Thymus (tissue), 11 donors: ENCODE data around the gene PAGE2B. TPM values are rescaled to one million over a fixed set of nuclear protein-coding genes. Genes with fewer than 3 reads are reported as not detected.
"Not testable (repeated sequence)": the region's sequence is repeated elsewhere in the genome, so short reads cannot be mapped to it uniquely, and the experiment has no call there.

Experiments
- DNase-seq, 9 donors: peaks; one replicate each; pipeline ENCODE4 v3.0.0-alpha.2; 2013; ENCODE audit warnings: low spot score in 9 of 9, low read depth in 6 of 9, missing footprints in 1 of 9
- H3K27ac ChIP-seq, 2 donors: one replicate each; pipeline ENCODE4 v1.5.1; 2013; ENCODE audit warnings: control low read depth in 1 of 2, low read depth in 1 of 2, low read length in 1 of 2, mild to moderate bottlenecking in 1 of 2, moderate library complexity in 1 of 2
- H3K27me3 ChIP-seq, 2 donors: one replicate each; pipeline ENCODE4 v1.5.1; 2013; ENCODE audit warnings: low read length in 1 of 2; ENCODE audit not compliant: control insufficient read depth in 2 of 2, insufficient read depth in 1 of 2
- H3K36me3 ChIP-seq, 2 donors: one replicate each; pipeline ENCODE4 v1.5.1; 2013; ENCODE audit warnings: low read length in 1 of 2, mild to moderate bottlenecking in 1 of 2, moderate library complexity in 1 of 2; ENCODE audit not compliant: control insufficient read depth in 2 of 2, insufficient read depth in 2 of 2
- H3K4me1 ChIP-seq, 2 donors: one replicate each; pipeline ENCODE4 v1.5.1; 2013; ENCODE audit warnings: low read length in 2 of 2; ENCODE audit not compliant: control insufficient read depth in 2 of 2, insufficient read depth in 2 of 2
- H3K4me3 ChIP-seq, 2 donors: one replicate each; pipeline ENCODE4 v1.5.1; 2013; ENCODE audit warnings: low read length in 2 of 2, control low read depth in 1 of 2, mild to moderate bottlenecking in 1 of 2
- H3K9me3 ChIP-seq, 2 donors: one replicate each; pipeline ENCODE4 v1.5.1; 2013; ENCODE audit warnings: low read length in 1 of 2, mild to moderate bottlenecking in 1 of 2; ENCODE audit not compliant: control insufficient read depth in 2 of 2, insufficient read depth in 1 of 2
- WGBS: extraction: QIAGEN DNeasy Blood & Tissue Kit; methylation state at CpG from one replicate; pipeline ENCODE4 v1.1.7; 2013; 5-methylcytosine and 5-hydroxymethylcytosine counted together
- polyA plus RNA-seq: library from polyadenylated mRNA; stranded (reverse); fragments of 200-250 nt; gene quantifications from one replicate; pipeline ENCODE4 v1.2.3, GENCODE V29; 2013
- total RNA-seq: library from RNA; stranded (reverse); fragments of 120-200 nt; gene quantifications from one replicate; pipeline ENCODE4 v1.2.4, GENCODE V29; 2013
- donor health status: healthy.

PAGE2B gene
- total and polyA plus RNA-seq, 2 donors: 0.14 to 1.2 TPM

DNA sequence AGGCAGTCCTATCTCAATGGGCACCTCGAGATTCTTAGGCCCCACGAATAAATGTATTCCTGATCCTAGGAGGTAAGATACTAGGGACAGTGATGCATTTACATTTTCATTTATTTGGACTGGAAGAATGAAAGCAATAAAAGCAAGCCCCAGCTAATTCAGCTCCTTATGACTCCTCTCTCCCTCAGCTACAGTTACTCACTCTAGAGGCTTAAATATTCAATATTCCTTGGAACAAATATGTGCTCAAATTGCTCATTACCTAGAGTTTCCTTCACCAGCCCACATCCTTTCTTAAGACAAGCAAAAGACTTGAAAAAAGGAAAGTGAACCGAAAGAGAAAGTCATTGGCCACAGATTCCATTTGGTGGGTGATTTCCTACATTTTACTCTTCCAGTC is 27.9 kb downstream of the PAGE2B start:
- WGBS: 87% methylated on average over 3 of the region's 3 CpGs

DNA sequence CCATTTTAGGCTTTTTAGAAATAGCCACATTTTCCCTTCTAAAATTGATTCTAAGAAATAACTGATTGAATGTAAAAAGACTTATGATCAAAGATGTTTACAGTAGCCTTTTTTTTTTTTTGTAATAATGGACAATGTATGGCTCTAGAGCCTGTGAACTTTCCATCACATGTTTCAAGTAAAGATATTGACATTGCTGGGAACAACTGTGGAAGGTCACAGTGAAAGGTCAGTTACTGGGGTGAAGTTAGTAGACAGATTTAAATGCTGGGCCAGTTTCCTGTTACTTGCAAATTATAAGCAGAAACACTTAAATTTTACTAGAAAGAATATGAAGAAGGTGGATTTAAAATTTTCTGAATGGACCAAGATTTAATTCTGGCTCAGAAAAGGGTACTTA is 32.4 kb downstream of the PAGE2B start:
- H3K27me3 ChIP-seq: no peaks in the 10 kb centered on the region
- no peak overlapping the region for H3K4me3 ChIP-seq
- H3K4me1 ChIP-seq: no peaks in the 10 kb centered on the region
- no peaks in the 10 kb centered on the region for H3K9me3 ChIP-seq
- no peaks in the 10 kb centered on the region for H3K36me3 ChIP-seq
- H3K27ac ChIP-seq: no peak overlapping the region
- DNase-seq: no peak

More for the DNA sequence above, 27.9 kb downstream of the PAGE2B start:
- H3K27ac ChIP-seq: no peak overlapping the region
- no peak overlapping the region for H3K4me3 ChIP-seq
- H3K27me3 ChIP-seq: no peaks in the 10 kb centered on the region
- no peak for DNase-seq
- no peaks in the 10 kb centered on the region for H3K9me3 ChIP-seq
- no peaks in the 10 kb centered on the region for H3K4me1 ChIP-seq
- no peaks in the 10 kb centered on the region for H3K36me3 ChIP-seq

DNA sequence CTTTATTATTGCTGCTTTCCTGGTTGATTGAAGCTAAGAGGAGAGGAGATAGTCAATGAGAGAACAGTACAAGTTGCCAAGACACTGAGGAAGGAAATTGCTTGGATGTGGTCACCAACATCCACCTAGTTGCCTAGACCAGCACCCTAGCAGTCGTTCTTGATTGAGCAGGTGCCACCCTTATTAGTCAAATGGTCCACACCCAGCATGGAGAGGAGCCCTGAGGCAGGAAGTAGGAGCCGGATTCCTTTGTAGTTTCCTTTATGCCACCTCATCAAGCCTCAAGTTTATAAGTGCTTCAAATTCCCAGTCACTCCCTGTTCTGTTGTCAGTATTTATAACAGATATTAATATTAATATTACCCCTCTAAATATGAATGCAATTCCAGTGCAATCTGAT is 33.1 kb downstream of the PAGE2B start:
- H3K9me3 ChIP-seq: no peaks in the 10 kb centered on the region
- H3K36me3 ChIP-seq: no peaks in the 10 kb centered on the region
- H3K27me3 ChIP-seq: no peaks in the 10 kb centered on the region
- no peak overlapping the region for H3K27ac ChIP-seq
- H3K4me3 ChIP-seq: no peak overlapping the region
- 49% methylated on average over 2 of the region's 2 CpGs for WGBS
- DNase-seq: no peak
- no peaks in the 10 kb centered on the region for H3K4me1 ChIP-seq

DNA sequence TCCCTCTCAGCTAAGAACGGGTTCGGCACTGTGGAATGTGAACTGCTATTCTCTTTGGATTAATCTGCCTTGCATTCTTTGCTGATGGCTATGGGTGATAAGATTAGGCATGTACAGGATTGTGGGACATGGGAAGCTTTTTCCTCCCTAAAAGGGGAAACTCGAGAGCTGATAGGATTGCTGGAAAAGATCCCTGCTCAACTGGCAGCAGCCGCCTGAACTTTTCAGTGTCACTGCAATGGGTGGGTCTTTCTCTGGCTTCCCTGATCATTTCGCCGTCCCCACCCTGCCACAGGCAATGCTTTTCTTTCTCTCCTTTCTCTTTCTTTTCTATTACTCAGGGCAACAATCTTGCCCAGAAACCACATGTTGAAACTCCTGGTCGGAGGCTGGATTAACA is 34.5 kb downstream of the PAGE2B start:
- H3K9me3 ChIP-seq: no peaks in the 10 kb centered on the region
- H3K27me3 ChIP-seq: no peaks in the 10 kb centered on the region
- no peaks in the 10 kb centered on the region for H3K4me1 ChIP-seq
- H3K27ac ChIP-seq: no peak overlapping the region
- no peak overlapping the region for H3K4me3 ChIP-seq
- no peaks in the 10 kb centered on the region for H3K36me3 ChIP-seq
- WGBS: 86% methylated on average over 6 of the region's 7 CpGs
- no peak for DNase-seq

DNA sequence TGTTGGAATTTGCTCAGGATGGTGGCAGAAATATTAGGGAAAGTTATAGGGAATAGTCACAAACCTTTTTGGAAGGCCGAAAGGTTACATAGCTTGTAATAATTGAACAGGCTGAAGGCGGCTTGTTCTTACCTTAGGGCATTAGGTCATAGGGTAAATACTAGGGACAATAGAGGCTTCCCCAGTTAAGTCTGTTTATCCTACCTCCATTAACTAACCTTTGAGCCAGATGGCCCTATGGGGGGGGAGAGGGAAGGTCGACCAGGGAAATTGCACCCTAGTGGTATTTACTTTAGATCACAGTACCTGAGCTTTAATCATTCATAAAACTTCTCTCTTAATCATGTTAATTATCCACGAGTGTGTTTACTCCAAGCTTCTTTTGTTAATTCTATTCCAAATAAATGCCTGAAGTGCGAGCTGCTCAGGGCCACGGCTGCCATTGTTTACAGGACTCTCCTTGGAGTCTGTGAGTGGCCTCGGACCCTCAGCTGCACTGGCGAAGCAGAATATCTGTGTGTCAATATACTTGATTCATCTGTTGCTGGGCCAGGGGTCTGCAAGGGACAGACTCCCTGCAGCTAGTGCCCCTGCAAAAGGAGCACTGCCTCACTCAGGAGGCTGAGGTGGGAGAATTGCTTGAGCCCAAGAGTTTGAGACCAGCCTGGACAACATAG is 36.9 kb downstream of the PAGE2B start:
- Histone ChIP-seq H3K36me3 (no peaks in the 10 kb centered on the region), H3K27ac (no peak overlapping the region), H3K27me3 (no peaks in the 10 kb centered on the region), H3K4me3 (no peak overlapping the region), H3K4me1 (no peaks in the 10 kb centered on the region), H3K9me3 (no peaks in the 10 kb centered on the region)
- 85% methylated on average over 8 of the region's 8 CpGs for WGBS
- DNase-seq: no peak

DNA sequence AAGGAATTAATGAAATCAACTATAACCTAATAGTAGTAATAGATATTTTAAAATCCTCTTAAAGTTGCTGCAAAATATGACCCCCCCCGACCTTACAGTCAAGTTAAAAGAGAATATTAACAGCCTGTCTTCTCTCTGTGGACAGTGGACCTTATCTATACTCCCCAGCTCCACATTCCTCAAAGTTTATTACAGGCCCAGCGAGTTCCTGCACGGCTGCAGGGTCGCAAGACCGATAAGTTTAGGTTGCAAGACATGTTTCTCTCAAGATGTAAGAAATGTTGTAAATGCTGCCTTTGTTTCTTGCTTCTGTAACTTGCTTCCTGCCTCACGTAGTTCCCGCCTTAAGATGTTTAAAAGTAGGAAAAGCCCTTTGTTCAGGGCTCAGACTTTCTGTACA is 41.8 kb downstream of the PAGE2B start:
- H3K9me3 ChIP-seq, H3K27ac ChIP-seq, DNase-seq, H3K4me3 ChIP-seq, H3K4me1 ChIP-seq, H3K27me3 ChIP-seq, H3K36me3 ChIP-seq: not testable (repeated sequence)
- WGBS: 80% methylated on average over 7 of the region's 7 CpGs

DNA sequence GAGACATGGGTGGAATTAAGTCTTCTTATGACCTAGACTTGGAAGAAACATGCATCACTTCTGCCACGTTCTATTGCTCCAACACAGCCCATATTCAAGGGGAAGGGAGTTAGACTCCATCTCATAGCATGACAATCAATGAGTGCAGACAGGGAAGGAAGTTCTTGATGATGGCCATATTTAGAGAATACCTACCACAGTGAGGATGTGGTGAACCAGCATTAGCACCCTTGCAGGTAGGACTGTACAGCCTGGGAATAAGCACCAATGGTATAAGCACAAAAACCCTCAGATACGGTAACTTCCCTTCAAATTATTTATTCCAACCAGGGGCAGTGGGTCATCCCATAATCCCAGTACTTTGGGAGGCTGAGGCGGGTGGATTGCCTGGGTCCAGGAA is 43.7 kb downstream of the PAGE2B start:
- H3K36me3 ChIP-seq: no peaks in the 10 kb centered on the region
- no peak overlapping the region for H3K27ac ChIP-seq
- no peak overlapping the region for H3K4me3 ChIP-seq
- no peaks in the 10 kb centered on the region for H3K4me1 ChIP-seq
- no peaks in the 10 kb centered on the region for H3K9me3 ChIP-seq
- WGBS: 85% methylated on average over 3 of the region's 3 CpGs
- DNase-seq: no peak
- no peaks in the 10 kb centered on the region for H3K27me3 ChIP-seq

DNA sequence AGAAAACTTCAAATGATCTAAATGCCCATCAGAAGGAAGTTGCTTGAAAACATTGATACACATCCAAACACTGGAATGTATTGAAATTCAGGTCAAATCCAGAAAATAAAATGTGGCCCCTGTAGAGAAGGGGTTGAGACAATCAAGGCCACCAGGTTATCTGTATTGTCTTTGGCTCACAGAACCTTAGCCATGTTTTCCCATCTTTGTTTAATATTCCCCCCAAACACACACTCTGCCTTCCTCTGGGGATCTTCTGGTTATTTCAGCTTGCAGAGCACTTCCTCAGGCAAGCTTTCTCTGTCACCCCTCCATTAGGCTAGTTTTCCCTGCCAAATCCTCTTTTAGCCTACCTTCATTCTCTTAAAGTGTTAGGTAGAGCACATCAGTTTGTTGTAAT is 44.4 kb downstream of the PAGE2B start:
- no peak for DNase-seq
- H3K36me3 ChIP-seq: no peaks in the 10 kb centered on the region
- no peaks in the 10 kb centered on the region for H3K27me3 ChIP-seq
- H3K9me3 ChIP-seq: no peaks in the 10 kb centered on the region
- no peak overlapping the region for H3K27ac ChIP-seq
- H3K4me1 ChIP-seq: no peaks in the 10 kb centered on the region
- no peak overlapping the region for H3K4me3 ChIP-seq

DNA sequence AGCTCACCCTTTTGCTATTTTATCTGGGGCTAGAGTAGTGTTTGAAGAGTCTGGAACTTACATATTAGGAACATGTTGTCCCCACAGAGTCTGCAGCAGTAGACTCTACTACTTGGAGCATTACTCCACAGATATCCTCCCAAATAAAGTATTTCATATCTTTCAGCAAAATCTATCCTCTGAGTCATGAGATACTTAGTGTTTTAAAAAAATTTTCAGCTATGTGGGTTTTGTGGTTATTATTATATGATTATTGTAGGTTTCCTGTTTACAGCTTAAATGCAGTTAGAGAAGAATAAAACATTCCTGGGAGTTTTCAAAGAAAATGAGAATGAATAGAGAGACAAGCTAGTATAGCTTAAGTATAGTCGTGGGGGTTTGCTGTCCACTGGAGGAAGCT is 44.9 kb downstream of the PAGE2B start:
- no peak for DNase-seq
- Histone ChIP-seq H3K4me1 (no peaks in the 10 kb centered on the region), H3K36me3 (no peaks in the 10 kb centered on the region), H3K9me3 (no peaks in the 10 kb centered on the region), H3K4me3 (no peak overlapping the region), H3K27ac (no peak overlapping the region), H3K27me3 (no peaks in the 10 kb centered on the region)
- 53% methylated on average over 1 of the region's 1 CpG for WGBS
